H9 (cell line): Measurements from ENCODE around the gene TJP2. TPM values are rescaled to one million over a fixed set of nuclear protein-coding genes. Genes with fewer than 3 reads are reported as not detected.

ENCODE experiments used
- DNase-seq: peaks from one replicate; pipeline ENCODE4 v3.0.0-alpha.2; 2017
- H2AFZ ChIP-seq: one replicate; pipeline ENCODE4 v1.6.1; 2013; ENCODE audit warnings: mild to moderate bottlenecking, low read length, control low read depth, moderate library complexity
- H2AK5ac ChIP-seq: 2 replicates; pipeline ENCODE4 v1.6.1; 2013; ENCODE audit warnings: low read length, control low read depth, mixed read lengths; ENCODE audit not compliant: insufficient read length
- H2BK120ac ChIP-seq: one replicate; pipeline ENCODE4 v1.6.1; 2013; ENCODE audit warnings: low read depth, mild to moderate bottlenecking, low read length, control low read depth, inconsistent platforms; ENCODE audit not compliant: poor library complexity, severe bottlenecking
- H2BK12ac ChIP-seq: 2 replicates; pipeline ENCODE4 v1.6.1; 2013; ENCODE audit warnings: low read length, control low read depth, mixed read lengths, low read depth; ENCODE audit not compliant: insufficient read length
- H2BK15ac ChIP-seq: 2 replicates; pipeline ENCODE4 v1.6.1; 2013; ENCODE audit warnings: low read depth, low read length, control low read depth
- H2BK20ac ChIP-seq: one replicate; pipeline ENCODE4 v1.6.1; 2013; ENCODE audit warnings: low read depth, mild to moderate bottlenecking, low read length, control low read depth, inconsistent platforms; ENCODE audit not compliant: poor library complexity, severe bottlenecking
- H2BK5ac ChIP-seq: 2 replicates; pipeline ENCODE4 v1.6.1; 2013; ENCODE audit warnings: low read length, control low read depth, mixed read lengths; ENCODE audit not compliant: insufficient read length
- H3K14ac ChIP-seq: 2 replicates; pipeline ENCODE4 v1.6.1; 2013; ENCODE audit warnings: low read length, control low read depth; ENCODE audit not compliant: insufficient read depth
- H3K18ac ChIP-seq: 2 replicates; pipeline ENCODE4 v1.6.1; 2013; ENCODE audit warnings: low read depth, mild to moderate bottlenecking, mixed read lengths, low read length, control low read depth; ENCODE audit not compliant: insufficient read length
- H3K23ac ChIP-seq: 2 replicates; pipeline ENCODE4 v1.6.1; 2013; ENCODE audit warnings: low read length, control low read depth, mixed read lengths, low read depth; ENCODE audit not compliant: insufficient read length
- H3K23me2 ChIP-seq: 2 replicates; pipeline ENCODE4 v1.6.1; 2013; ENCODE audit warnings: low read depth, mild to moderate bottlenecking, mixed read lengths, low read length, control low read depth; ENCODE audit not compliant: insufficient read length, poor library complexity, severe bottlenecking
- H3K27ac ChIP-seq: 2 replicates; pipeline ENCODE4 v1.5.1; 2013; ENCODE audit warnings: low read length, control low read depth, mixed read lengths, low read depth; ENCODE audit not compliant: insufficient read length
- H3K27me3 ChIP-seq: 2 replicates; pipeline ENCODE4 v1.6.1; 2013; ENCODE audit warnings: low read length, control low read depth, inconsistent platforms; ENCODE audit not compliant: insufficient read depth
- H3K4ac ChIP-seq: 2 replicates; pipeline ENCODE4 v1.6.1; 2013; ENCODE audit warnings: low read depth, mild to moderate bottlenecking, control low read depth, inconsistent platforms, low read length, moderate library complexity
- H3K4me1 ChIP-seq: 2 replicates; pipeline ENCODE4 v1.6.1; 2013; ENCODE audit warnings: low read length, control low read depth, inconsistent platforms; ENCODE audit not compliant: insufficient read depth
- H3K4me2 ChIP-seq: 2 replicates; pipeline ENCODE4 v1.6.1; 2013; ENCODE audit warnings: low read length, control low read depth, mixed read lengths; ENCODE audit not compliant: insufficient read length, insufficient read depth
- H3K56ac ChIP-seq: 2 replicates; pipeline ENCODE4 v1.6.1; 2013; ENCODE audit warnings: low read depth, mild to moderate bottlenecking, mixed read lengths, low read length, control low read depth; ENCODE audit not compliant: insufficient read length
- H3K79me1 ChIP-seq: 2 replicates; pipeline ENCODE4 v1.6.1; 2013; ENCODE audit warnings: low read depth, mild to moderate bottlenecking, moderate library complexity, low read length, control low read depth, inconsistent platforms; ENCODE audit not compliant: insufficient read depth, poor library complexity, severe bottlenecking
- H3K79me2 ChIP-seq: 2 replicates; pipeline ENCODE4 v1.6.1; 2013; ENCODE audit warnings: low read length, control low read depth, inconsistent platforms; ENCODE audit not compliant: insufficient read depth
- H3K9ac ChIP-seq: 2 replicates; pipeline ENCODE4 v1.6.1; 2013; ENCODE audit warnings: low read length, control low read depth, mixed read lengths; ENCODE audit not compliant: insufficient read length; ENCODE audit errors: extremely low read depth
- H3K9me3 ChIP-seq: one replicate; pipeline ENCODE4 v1.6.1; 2013; ENCODE audit warnings: low read depth, low read length, inconsistent platforms; ENCODE audit not compliant: control insufficient read depth
- H3T11ph ChIP-seq: one replicate; pipeline ENCODE4 v1.6.1; 2013; ENCODE audit warnings: mild to moderate bottlenecking, low read length, control low read depth, inconsistent platforms
- H4K20me1 ChIP-seq: one replicate; pipeline ENCODE4 v1.6.1; 2013; ENCODE audit not compliant: control insufficient read depth, insufficient read length, insufficient read depth
- H4K5ac ChIP-seq: 2 replicates; pipeline ENCODE4 v1.6.1; 2013; ENCODE audit warnings: low read depth, mild to moderate bottlenecking, mixed read lengths, low read length, control low read depth; ENCODE audit not compliant: insufficient read length
- H4K8ac ChIP-seq: replicated peaks from 2 replicates; pipeline ENCODE4 v1.6.1; 2013; ENCODE audit warnings: low read length, control low read depth, mixed read lengths, low read depth; ENCODE audit not compliant: insufficient read length
- H4K91ac ChIP-seq: 2 replicates; pipeline ENCODE4 v1.6.1; 2013; ENCODE audit warnings: low read depth, mild to moderate bottlenecking, moderate library complexity, mixed read lengths, low read length, control low read depth; ENCODE audit not compliant: insufficient read length
- H3K27ac Mint-ChIP-seq, 3 experiments: 2 replicates in 2 of 3; 3 replicates in 1 of 3; pipeline ENCODE4 v1.8.0; 2020 to 2021; ENCODE audit warnings: mixed read lengths in 3 of 3, mild to moderate bottlenecking in 1 of 3, moderate library complexity in 1 of 3
- H3K27me3 Mint-ChIP-seq: 2 replicates; pipeline ENCODE4 v1.8.0; 2021; ENCODE audit warnings: low read depth, mild to moderate bottlenecking, moderate library complexity, mixed read lengths
- H3K36me3 Mint-ChIP-seq, 3 experiments: 2 replicates in 2 of 3; 3 replicates in 1 of 3; pipeline ENCODE4 v1.8.0; 2020 to 2021; ENCODE audit warnings: low read depth in 3 of 3, mixed read lengths in 3 of 3; ENCODE audit not compliant: insufficient read depth in 1 of 3
- H3K4me1 Mint-ChIP-seq, 2 experiments: 2 replicates each; pipeline ENCODE4 v1.8.0; 2020; ENCODE audit warnings: mixed read lengths in 2 of 2
- H3K4me3 Mint-ChIP-seq, 2 experiments: 2 replicates in 1 of 2; 3 replicates in 1 of 2; pipeline ENCODE4 v1.8.0; 2020 to 2021; ENCODE audit warnings: mild to moderate bottlenecking in 2 of 2, mixed read lengths in 2 of 2, moderate library complexity in 1 of 2
- H3K9me3 Mint-ChIP-seq, 2 experiments: 2 replicates in 1 of 2; 3 replicates in 1 of 2; pipeline ENCODE4 v1.8.0; 2020; ENCODE audit warnings: mild to moderate bottlenecking in 2 of 2, mixed read lengths in 2 of 2, moderate library complexity in 1 of 2
- WGBS: extraction: QIAGEN DNeasy Blood & Tissue Kit; methylation state at CpG from one replicate; pipeline ENCODE4 v1.1.7; 2013; ENCODE audit warnings: missing lambda C conversion rate, low lambda C conversion rate, mixed read lengths; ENCODE audit not compliant: insufficient read length; ENCODE audit errors: extremely low coverage; 5-methylcytosine and 5-hydroxymethylcytosine counted together
- total RNA-seq: library from RNA; stranded (reverse); gene quantifications from 2 replicates; pipeline ENCODE4 v1.2.1, GENCODE V29; 2021
- TF ChIP-seq, protein P1 (sequence below): fragments of 200-600 bp; sonication (generic); conservative IDR thresholded peaks from 3 replicates; pipeline ENCODE4 v1.8.0; 2021; ENCODE audit warnings: antibody characterized with exemption, mild to moderate bottlenecking

The TJP2 gene
- total RNA-seq, 1 experiment from 2014 or later = 130 TPM

DNA sequence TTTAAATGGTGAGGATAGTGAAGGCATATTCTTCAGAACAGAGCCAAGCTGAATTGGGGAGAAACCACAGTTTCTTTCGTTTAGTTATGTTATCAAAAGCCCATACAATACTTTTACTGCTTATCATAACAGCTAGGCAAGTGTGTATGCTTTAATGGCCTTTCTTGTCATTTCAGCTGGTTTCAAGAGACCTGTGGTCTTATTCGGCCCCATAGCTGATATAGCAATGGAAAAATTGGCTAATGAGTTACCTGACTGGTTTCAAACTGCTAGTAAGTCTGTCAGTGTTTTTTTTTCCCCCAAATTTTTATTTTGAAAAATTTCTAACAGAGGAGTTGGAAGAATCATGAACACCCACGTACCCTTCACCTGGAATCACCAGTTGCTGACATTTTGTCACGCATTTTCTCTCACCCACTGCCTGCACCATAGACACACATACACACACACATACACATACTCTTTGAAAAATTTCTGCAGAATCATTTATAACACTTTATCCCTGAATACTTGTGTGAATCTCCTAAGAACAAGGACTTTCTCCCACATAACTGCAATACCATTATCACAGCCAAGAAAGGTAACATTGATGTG, 63.7 kb downstream of the TJP2 start:
- Histone ChIP-seq H3K9me3 (no peaks in the 10 kb centered on the region), H3K27me3 (no peaks in the 10 kb centered on the region), H2BK20ac (no peak overlapping the region), H2AFZ (no peak overlapping the region), H3K4me1 (no peaks in the 10 kb centered on the region; the same call in 1 of the 2 replicates), H3K79me2 (no peaks in the 10 kb centered on the region), H3K23me2 (no peaks in the 10 kb centered on the region), H3T11ph (no peak overlapping the region), H2BK5ac (no peak overlapping the region), H3K4me2 (no peak overlapping the region), H4K20me1 (no peaks in the 10 kb centered on the region), H4K5ac (no peak overlapping the region), H3K79me1 (no peaks in the 10 kb centered on the region), H4K91ac (no peak overlapping the region), H2BK120ac (no peak overlapping the region), H3K9ac (no peak overlapping the region), H3K4ac (no peak overlapping the region), H3K23ac (no peak overlapping the region), H2BK12ac (no peak overlapping the region), H3K18ac (no peak overlapping the region), H3K56ac (no peak overlapping the region), H4K8ac (no peak overlapping the region), H3K14ac (no peak overlapping the region), H2AK5ac (no peak overlapping the region), H2BK15ac (no peak overlapping the region), H3K27ac (no peak overlapping the region)
- Mint-ChIP-seq H3K36me3 (peaks cover 15 to 56% (median 45%) of the 10 kb centered on the region in 3 experiments; a peak in 6 of 7 replicates), H3K27me3 (no peaks in the 10 kb centered on the region), H3K4me1 (peaks cover 6 to 7% of the 10 kb centered on the region in 2 experiments), H3K4me3 (no peak overlapping the region), H3K9me3 (no peaks in the 10 kb centered on the region), H3K27ac (no peak overlapping the region)
- TF ChIP-seq, protein P1, sequence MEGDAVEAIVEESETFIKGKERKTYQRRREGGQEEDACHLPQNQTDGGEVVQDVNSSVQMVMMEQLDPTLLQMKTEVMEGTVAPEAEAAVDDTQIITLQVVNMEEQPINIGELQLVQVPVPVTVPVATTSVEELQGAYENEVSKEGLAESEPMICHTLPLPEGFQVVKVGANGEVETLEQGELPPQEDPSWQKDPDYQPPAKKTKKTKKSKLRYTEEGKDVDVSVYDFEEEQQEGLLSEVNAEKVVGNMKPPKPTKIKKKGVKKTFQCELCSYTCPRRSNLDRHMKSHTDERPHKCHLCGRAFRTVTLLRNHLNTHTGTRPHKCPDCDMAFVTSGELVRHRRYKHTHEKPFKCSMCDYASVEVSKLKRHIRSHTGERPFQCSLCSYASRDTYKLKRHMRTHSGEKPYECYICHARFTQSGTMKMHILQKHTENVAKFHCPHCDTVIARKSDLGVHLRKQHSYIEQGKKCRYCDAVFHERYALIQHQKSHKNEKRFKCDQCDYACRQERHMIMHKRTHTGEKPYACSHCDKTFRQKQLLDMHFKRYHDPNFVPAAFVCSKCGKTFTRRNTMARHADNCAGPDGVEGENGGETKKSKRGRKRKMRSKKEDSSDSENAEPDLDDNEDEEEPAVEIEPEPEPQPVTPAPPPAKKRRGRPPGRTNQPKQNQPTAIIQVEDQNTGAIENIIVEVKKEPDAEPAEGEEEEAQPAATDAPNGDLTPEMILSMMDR = no peak
- no peak for DNase-seq
- no CpG with 5 or more reads among the region's 4 CpGs for WGBS
